ENCODE measurements around the gene MOCS2.

DNA sequence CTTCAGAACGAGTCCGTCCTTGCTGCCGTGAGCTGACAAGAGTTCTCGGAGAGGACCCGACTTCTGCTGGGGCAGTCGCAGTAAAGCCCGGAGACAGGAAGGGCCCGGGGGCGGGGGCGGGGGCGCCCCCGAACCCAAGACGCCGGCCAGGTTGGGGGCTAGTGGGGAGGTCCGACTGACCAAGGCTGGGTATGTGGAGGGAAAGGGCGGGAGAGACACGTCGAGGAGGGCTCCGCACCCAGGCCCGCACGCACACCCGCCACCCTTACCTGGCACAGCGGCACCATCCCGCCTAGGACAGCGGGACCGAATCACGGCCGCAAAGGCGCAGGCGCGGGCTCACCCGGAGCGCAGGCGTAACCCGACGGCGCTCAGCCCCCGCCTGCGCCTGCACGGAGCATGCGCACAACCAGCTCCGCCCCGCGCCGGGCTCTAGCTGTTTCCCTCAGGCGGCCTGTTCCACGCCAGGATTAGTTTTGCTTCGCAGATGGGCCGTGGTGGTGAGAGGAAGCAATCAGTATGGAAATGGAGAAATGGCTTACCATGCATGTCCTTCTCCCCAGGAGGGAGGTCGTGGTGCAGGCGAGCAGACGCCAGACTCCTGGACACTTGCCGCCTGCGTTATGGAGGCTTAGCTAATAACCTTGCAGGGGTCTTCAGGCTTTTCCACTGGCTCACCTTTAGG lies at the start of gene MOCS2:
- TF ChIP-seq POLR2A (IDR thresholded peaks at IDR 0.05) (peak; percentile 74 to 86), EP300 (IDR thresholded peaks at IDR 0.05) (peak; percentile 71 to 94)
- TF ChIP-seq, protein P1, sequence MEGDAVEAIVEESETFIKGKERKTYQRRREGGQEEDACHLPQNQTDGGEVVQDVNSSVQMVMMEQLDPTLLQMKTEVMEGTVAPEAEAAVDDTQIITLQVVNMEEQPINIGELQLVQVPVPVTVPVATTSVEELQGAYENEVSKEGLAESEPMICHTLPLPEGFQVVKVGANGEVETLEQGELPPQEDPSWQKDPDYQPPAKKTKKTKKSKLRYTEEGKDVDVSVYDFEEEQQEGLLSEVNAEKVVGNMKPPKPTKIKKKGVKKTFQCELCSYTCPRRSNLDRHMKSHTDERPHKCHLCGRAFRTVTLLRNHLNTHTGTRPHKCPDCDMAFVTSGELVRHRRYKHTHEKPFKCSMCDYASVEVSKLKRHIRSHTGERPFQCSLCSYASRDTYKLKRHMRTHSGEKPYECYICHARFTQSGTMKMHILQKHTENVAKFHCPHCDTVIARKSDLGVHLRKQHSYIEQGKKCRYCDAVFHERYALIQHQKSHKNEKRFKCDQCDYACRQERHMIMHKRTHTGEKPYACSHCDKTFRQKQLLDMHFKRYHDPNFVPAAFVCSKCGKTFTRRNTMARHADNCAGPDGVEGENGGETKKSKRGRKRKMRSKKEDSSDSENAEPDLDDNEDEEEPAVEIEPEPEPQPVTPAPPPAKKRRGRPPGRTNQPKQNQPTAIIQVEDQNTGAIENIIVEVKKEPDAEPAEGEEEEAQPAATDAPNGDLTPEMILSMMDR (IDR thresholded peaks at IDR 0.05) = no peak

All from tibial nerve (tissue), 4 donors.